HEK293 (cell line): ENCODE data around the gene SNX17.
"Not testable (repeated sequence)": the region's sequence is repeated elsewhere in the genome, so short reads cannot be mapped to it uniquely, and the experiment has no call there.

ENCODE experiments used
- CTCF ChIP-seq: fragments of 450-650 bp; formaldehyde crosslinking; IDR thresholded peaks from 2 replicates; pipeline ENCODE4 v1.5.1; 2016; ENCODE audit warnings: missing biosample characterization, missing genetic modification characterization
- TF ChIP-seq, protein P1 (sequence below): sonication (generic); formaldehyde crosslinking; IDR thresholded peaks from 2 replicates; pipeline ENCODE4 v1.8.1; 2022; ENCODE audit warnings: mild to moderate bottlenecking, moderate library complexity, missing genetic modification reagents

DNA sequence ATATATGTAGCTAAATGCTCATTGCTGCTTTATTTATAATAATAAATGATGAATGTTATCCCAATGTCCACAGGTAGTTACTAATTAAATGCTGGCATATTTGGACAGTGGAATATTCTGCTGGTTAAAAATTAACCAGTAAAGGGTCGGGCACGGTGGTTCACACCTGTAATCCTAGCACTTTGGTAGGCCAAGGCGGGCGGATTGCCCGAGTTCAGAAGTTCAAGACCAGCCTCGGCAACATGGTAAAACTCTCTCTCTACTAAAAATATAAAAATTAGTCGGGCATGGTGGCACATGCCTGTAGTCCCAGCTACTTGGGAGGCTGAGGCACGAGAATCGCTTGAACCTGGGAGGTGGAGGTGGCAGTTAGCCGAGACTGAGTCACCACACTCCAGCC, 54.6 kb downstream of the SNX17 start:
- TF ChIP-seq, protein P1, sequence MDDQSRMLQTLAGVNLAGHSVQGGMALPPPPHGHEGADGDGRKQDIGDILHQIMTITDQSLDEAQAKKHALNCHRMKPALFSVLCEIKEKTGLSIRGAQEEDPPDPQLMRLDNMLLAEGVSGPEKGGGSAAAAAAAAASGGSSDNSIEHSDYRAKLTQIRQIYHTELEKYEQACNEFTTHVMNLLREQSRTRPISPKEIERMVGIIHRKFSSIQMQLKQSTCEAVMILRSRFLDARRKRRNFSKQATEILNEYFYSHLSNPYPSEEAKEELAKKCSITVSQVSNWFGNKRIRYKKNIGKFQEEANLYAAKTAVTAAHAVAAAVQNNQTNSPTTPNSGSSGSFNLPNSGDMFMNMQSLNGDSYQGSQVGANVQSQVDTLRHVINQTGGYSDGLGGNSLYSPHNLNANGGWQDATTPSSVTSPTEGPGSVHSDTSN (CRISPR knock-in tag) = not testable (repeated sequence)
- not testable (repeated sequence) for TF ChIP-seq CTCF (tag by site-specific recombination)
